Measurements from ENCODE around the gene CUL9. TPM values are rescaled to one million over a fixed set of nuclear protein-coding genes. Genes with fewer than 3 reads are reported as not detected.

Gene CUL9
- total RNA-seq, 1 donor from 2014 or later = 14.1 TPM

DNA sequence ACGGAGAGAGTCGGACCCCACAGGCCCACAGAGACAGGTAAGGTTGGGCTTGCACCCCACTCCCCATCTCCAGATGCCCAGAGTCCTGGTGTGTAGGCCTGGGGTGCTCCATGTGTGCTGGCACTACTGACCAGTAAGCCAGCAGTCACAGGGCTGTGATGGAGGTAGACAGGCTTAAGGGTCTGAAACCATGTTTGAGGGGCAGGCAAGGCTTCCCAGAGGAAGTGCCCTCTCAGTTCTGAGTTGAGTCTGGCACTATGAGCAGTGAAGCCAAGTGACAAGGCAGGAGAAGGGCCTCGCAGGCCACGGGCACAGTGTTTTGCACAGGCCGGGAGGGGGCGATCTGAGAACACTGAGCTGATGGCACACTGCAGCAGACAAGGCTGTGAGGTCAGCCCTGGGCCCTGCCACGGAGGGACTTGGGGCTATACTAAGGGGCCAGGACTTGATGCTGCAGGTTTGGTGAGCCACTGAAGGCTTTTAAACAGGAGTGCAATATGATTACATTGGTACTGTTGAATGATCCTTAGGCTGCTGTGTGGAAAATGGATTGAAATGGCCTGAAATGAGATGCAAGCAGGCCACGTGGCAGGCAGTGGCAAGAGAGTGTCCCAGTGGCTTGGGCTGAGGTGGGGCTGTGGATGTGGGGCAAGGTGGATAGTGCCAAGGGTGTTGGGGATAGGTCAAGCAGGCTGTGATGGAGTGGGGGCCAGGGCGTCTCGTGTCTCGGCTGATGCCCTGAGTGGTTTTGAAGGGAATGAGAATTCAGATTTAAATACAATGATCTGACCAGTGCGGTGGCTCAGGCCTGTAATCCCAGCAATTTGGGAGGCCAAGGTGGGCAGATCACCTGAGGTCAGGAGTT lies 81.5 kb downstream of the CUL9 start:
- Histone ChIP-seq H2AFZ (replicated peaks) (no peak overlapping the region), H3K27me3 (peaks cover 9% of the 10 kb centered on the region), H3K9ac (no peak overlapping the region), H3K27ac (no peak overlapping the region), H3K36me3 (no peaks in the 10 kb centered on the region), H3K79me2 (ENCODE audit: low read depth) (no peaks in the 10 kb centered on the region), H3K4me1 (peaks cover 8% of the 10 kb centered on the region), H3F3A (ENCODE audit: low read depth) (peaks cover 9% of the 10 kb centered on the region), H4K20me1 (ENCODE audit: low read depth) (no peaks in the 10 kb centered on the region), H3K4me2 (no peak overlapping the region), H3K9me3 (ENCODE audit: low read depth) (no peaks in the 10 kb centered on the region), H3K4me3 (no peak overlapping the region)
- Mint-ChIP-seq H3K36me3 (no peaks in the 10 kb centered on the region), H3K4me3 (peak overlapping the region; percentile 21), H3K4me1 (peaks cover 19% of the 10 kb centered on the region), H3K9me3 (no peaks in the 10 kb centered on the region), H3K27ac (no peak overlapping the region), H3K27me3 (ENCODE audit: insufficient read depth, low read depth) (peaks cover 15% of the 10 kb centered on the region)
- peak; percentile 86 for DNase-seq (ENCODE audit: low spot score)
- TF ChIP-seq CTCF (IDR thresholded peaks at IDR 0.05) (peak; percentile 86), EZH2phosphoT487 (IDR thresholded peaks at IDR 0.05) (no peak)

- H3K36me3 ChIP-seq = no peaks in the 10 kb centered on the region
- Mint-ChIP-seq H3K27me3 (ENCODE audit: insufficient read depth, low read depth) (peaks cover 22% of the 10 kb centered on the region), H3K36me3 (no peaks in the 10 kb centered on the region), H3K4me1 (peaks cover 25% of the 10 kb centered on the region), H3K4me3 (no peak overlapping the region), H3K27ac (peak overlapping the region; percentile 10), H3K9me3 (no peaks in the 10 kb centered on the region)
- H3K9ac ChIP-seq = no peak overlapping the region
- H4K20me1 ChIP-seq (ENCODE audit: low read depth) = no peaks in the 10 kb centered on the region
- H2AFZ ChIP-seq (replicated peaks) = no peak overlapping the region
- peaks cover 9% of the 10 kb centered on the region for H3F3A ChIP-seq (ENCODE audit: low read depth)
- DNase-seq (ENCODE audit: low spot score) = no peak
- peaks cover 20% of the 10 kb centered on the region for H3K27me3 ChIP-seq
- no peak overlapping the region for H3K4me3 ChIP-seq
- no peak overlapping the region for H3K27ac ChIP-seq
- H3K4me2 ChIP-seq = no peak overlapping the region
- no peaks in the 10 kb centered on the region for H3K9me3 ChIP-seq (ENCODE audit: low read depth)
- peaks cover 13% of the 10 kb centered on the region for H3K4me1 ChIP-seq
- no peaks in the 10 kb centered on the region for H3K79me2 ChIP-seq (ENCODE audit: low read depth)
- no peak for TF ChIP-seq CTCF (IDR thresholded peaks at IDR 0.05)
- no peak for TF ChIP-seq EZH2 (IDR thresholded peaks at IDR 0.05)
- no peak for TF ChIP-seq EZH2phosphoT487 (IDR thresholded peaks at IDR 0.05)
Measured at GRCh38 chr6:43264599-43265145, 82.7 kb downstream of the CUL9 start.

DNA sequence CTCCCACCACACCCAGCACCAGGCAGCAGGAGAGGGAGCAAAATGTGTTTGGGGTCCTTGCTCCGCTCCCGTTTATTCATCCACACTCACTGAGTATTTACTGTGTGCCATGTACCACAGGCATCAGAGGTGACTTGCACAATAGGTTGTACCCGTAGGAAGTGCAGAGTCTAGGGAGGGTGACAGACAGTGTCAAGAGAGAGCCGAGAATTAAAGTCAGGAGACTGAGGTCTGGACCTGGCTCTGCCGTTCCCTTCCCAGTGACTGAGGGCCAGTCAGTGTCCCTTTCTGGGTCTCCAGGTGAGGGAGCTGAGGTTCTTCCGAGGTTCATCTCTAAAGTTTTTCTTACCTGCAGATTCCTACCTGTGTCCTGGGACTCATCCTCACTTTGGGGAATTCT lies 83.6 kb downstream of the CUL9 start:
- H3K36me3 Mint-ChIP-seq = peaks cover 2% of the 10 kb centered on the region
- H3K9me3 ChIP-seq (ENCODE audit: low read depth) = no peaks in the 10 kb centered on the region
- peaks cover 17% of the 10 kb centered on the region for H3K4me1 ChIP-seq
- H3K4me3 ChIP-seq = no peak overlapping the region
- DNase-seq (ENCODE audit: low spot score) = no peak
- no peaks in the 10 kb centered on the region for H4K20me1 ChIP-seq (ENCODE audit: low read depth)
- H3F3A ChIP-seq (ENCODE audit: low read depth) = peaks cover 9% of the 10 kb centered on the region
- no peaks in the 10 kb centered on the region for H3K9me3 Mint-ChIP-seq
- no peak overlapping the region for H3K9ac ChIP-seq
- H3K79me2 ChIP-seq (ENCODE audit: low read depth) = no peaks in the 10 kb centered on the region
- H3K4me3 Mint-ChIP-seq = no peak overlapping the region
- TF ChIP-seq CTCF (IDR thresholded peaks at IDR 0.05) (no peak), EZH2 (IDR thresholded peaks at IDR 0.05) (no peak), EZH2phosphoT487 (IDR thresholded peaks at IDR 0.05) (no peak)
- no peak overlapping the region for H3K4me2 ChIP-seq
- no peak overlapping the region for H3K27ac Mint-ChIP-seq
- no peak overlapping the region for H2AFZ ChIP-seq (replicated peaks)
- H3K27me3 Mint-ChIP-seq (ENCODE audit: insufficient read depth, low read depth) = peaks cover 22% of the 10 kb centered on the region
- no peak overlapping the region for H3K27ac ChIP-seq
- no peaks in the 10 kb centered on the region for H3K36me3 ChIP-seq
- peaks cover 25% of the 10 kb centered on the region for H3K27me3 ChIP-seq
- H3K4me1 Mint-ChIP-seq = peaks cover 32% of the 10 kb centered on the region

All from neural progenitor cell (in vitro differentiated cells).